Neural cell (in vitro differentiated cells): ENCODE measurements around the gene HTRA2.

ENCODE experiments used
- EP300 ChIP-seq: fragments of 450-650 bp; conservative IDR thresholded peaks from 2 replicates; pipeline ENCODE4 v1.6.1; 2014; ENCODE audit warnings: antibody characterized with exemption, mild to moderate bottlenecking, moderate library complexity; ENCODE audit not compliant: poor library complexity, severe bottlenecking
- EZH2 ChIP-seq: fragments of 200-600, 300-800 bp; shearing (Covaris generic), sonication (generic); IDR thresholded peaks from 2 replicates; pipeline ENCODE4 v1.6.1; 2014; ENCODE audit warnings: antibody characterized with exemption, low read length, borderline replicate concordance, mild to moderate bottlenecking; ENCODE audit not compliant: insufficient read depth, poor library complexity, severe bottlenecking
- POLR2AphosphoS5 ChIP-seq: IDR thresholded peaks from 2 replicates; pipeline ENCODE4 v1.6.1; 2012
- RAD21 ChIP-seq: fragments of 450-650 bp; conservative IDR thresholded peaks from 2 replicates; pipeline ENCODE4 v1.6.1; 2014; ENCODE audit warnings: antibody characterized with exemption, mild to moderate bottlenecking, moderate library complexity
- TAF1 ChIP-seq: IDR thresholded peaks from 2 replicates; pipeline ENCODE4 v1.6.1; 2012; ENCODE audit warnings: low read depth
- TF ChIP-seq, protein P1 (sequence below): fragments of 450-650 bp; IDR thresholded peaks from 2 replicates; pipeline ENCODE4 v1.5.1; 2014; ENCODE audit warnings: antibody characterized with exemption, mild to moderate bottlenecking, moderate library complexity; ENCODE audit not compliant: poor library complexity, severe bottlenecking
- TF ChIP-seq, protein P2 (sequence below): IDR thresholded peaks from 2 replicates; pipeline ENCODE4 v1.6.1; 2012; ENCODE audit warnings: borderline replicate concordance

DNA sequence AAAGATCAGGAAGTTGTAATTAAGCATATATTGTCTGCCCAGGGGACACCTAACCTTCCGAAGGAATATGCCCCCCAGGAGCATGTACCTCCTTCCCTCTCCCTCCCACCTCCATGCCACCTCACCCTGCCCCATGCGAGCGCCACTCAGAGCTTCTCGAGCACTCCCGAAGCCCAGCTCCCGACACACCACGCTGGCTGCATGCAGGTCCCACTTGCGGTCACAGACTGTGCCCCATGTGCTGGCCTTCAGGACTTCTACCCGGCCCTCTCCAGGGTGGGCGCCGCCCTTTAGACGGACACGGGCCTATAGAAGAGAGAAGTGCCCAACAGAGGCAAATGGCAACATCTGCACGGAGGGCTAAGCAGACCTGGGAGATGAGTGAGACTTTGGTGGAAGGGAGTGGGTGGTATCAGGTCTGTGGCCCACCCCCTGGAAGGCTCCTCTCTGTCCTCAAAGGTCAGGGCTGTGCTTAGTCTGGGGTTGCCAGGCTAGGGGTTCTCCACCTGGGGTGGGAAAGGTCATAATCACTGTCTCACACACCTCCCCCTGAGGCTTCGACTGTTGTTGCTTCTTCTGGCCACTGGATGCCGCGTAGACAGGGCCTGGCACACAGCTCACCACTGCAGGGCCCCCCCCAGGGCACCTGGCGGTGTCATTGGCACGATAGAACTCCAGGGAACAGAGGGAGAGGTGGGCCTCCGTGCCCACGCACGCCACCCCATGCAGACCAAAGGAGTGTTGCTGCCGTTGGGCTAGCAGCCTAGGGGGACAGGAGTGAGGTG, 6.6 kb downstream of the HTRA2 start:
- TF ChIP-seq, protein P1, sequence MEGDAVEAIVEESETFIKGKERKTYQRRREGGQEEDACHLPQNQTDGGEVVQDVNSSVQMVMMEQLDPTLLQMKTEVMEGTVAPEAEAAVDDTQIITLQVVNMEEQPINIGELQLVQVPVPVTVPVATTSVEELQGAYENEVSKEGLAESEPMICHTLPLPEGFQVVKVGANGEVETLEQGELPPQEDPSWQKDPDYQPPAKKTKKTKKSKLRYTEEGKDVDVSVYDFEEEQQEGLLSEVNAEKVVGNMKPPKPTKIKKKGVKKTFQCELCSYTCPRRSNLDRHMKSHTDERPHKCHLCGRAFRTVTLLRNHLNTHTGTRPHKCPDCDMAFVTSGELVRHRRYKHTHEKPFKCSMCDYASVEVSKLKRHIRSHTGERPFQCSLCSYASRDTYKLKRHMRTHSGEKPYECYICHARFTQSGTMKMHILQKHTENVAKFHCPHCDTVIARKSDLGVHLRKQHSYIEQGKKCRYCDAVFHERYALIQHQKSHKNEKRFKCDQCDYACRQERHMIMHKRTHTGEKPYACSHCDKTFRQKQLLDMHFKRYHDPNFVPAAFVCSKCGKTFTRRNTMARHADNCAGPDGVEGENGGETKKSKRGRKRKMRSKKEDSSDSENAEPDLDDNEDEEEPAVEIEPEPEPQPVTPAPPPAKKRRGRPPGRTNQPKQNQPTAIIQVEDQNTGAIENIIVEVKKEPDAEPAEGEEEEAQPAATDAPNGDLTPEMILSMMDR: no peak
- no peak for TF ChIP-seq EZH2
- no peak for TF ChIP-seq POLR2AphosphoS5
- no peak for TF ChIP-seq EP300
- TF ChIP-seq TAF1: no peak
- TF ChIP-seq, protein P2, sequence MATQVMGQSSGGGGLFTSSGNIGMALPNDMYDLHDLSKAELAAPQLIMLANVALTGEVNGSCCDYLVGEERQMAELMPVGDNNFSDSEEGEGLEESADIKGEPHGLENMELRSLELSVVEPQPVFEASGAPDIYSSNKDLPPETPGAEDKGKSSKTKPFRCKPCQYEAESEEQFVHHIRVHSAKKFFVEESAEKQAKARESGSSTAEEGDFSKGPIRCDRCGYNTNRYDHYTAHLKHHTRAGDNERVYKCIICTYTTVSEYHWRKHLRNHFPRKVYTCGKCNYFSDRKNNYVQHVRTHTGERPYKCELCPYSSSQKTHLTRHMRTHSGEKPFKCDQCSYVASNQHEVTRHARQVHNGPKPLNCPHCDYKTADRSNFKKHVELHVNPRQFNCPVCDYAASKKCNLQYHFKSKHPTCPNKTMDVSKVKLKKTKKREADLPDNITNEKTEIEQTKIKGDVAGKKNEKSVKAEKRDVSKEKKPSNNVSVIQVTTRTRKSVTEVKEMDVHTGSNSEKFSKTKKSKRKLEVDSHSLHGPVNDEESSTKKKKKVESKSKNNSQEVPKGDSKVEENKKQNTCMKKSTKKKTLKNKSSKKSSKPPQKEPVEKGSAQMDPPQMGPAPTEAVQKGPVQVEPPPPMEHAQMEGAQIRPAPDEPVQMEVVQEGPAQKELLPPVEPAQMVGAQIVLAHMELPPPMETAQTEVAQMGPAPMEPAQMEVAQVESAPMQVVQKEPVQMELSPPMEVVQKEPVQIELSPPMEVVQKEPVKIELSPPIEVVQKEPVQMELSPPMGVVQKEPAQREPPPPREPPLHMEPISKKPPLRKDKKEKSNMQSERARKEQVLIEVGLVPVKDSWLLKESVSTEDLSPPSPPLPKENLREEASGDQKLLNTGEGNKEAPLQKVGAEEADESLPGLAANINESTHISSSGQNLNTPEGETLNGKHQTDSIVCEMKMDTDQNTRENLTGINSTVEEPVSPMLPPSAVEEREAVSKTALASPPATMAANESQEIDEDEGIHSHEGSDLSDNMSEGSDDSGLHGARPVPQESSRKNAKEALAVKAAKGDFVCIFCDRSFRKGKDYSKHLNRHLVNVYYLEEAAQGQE: no peak
- TF ChIP-seq RAD21: no peak
